Kidney (tissue), 14 donors: ENCODE measurements around the gene FAM200C. TPM values are rescaled to one million over a fixed set of nuclear protein-coding genes. Genes with fewer than 3 reads are reported as not detected.

ENCODE experiments used
- DNase-seq, 5 donors: peaks; one replicate each; pipeline ENCODE4 v3.0.0-alpha.2; 2013 to 2020
- FAIRE-seq: peaks from 2 replicates; lab custom pipeline; 2012; peaks lifted over from hg19 to GRCh38; lab: Jason Lieb, UNC
- H3K27ac ChIP-seq, 2 donors: one replicate each; pipeline ENCODE4 v1.7.0; 2013; ENCODE audit warnings: low read depth in 2 of 2, low read length in 2 of 2, inconsistent platforms in 1 of 2
- H3K27me3 ChIP-seq: one replicate; pipeline ENCODE4 v1.7.1; 2013; ENCODE audit warnings: low read length, inconsistent platforms; ENCODE audit not compliant: control insufficient read depth, insufficient read depth
- H3K36me3 ChIP-seq, 3 donors: one replicate each; pipeline versions ENCODE4 v1.7.0 to v1.7.1; 2013; ENCODE audit warnings: low read length in 3 of 3, control low read depth in 1 of 3, inconsistent platforms in 1 of 3; ENCODE audit not compliant: insufficient read depth in 3 of 3, control insufficient read depth in 2 of 3
- H3K4me1 ChIP-seq, 3 donors: one replicate each; pipeline versions ENCODE4 v1.7.0 to v1.7.1; 2013; ENCODE audit warnings: low read length in 3 of 3, inconsistent platforms in 1 of 3, low read depth in 1 of 3; ENCODE audit not compliant: control insufficient read depth in 2 of 3, insufficient read depth in 2 of 3
- H3K4me3 ChIP-seq, 3 donors: one replicate each; pipeline versions ENCODE4 v1.7.0 to v1.8.1; 2013; ENCODE audit warnings: low read length in 3 of 3, control low read depth in 1 of 3, inconsistent platforms in 1 of 3
- H3K9ac ChIP-seq, 3 donors: one replicate each; pipeline versions ENCODE4 v1.7.0 to v1.7.1; 2013; ENCODE audit warnings: low read length in 3 of 3, control low read depth in 1 of 3, inconsistent platforms in 1 of 3
- H3K9me3 ChIP-seq, 3 donors: one replicate each; pipeline versions ENCODE4 v1.7.0 to v1.7.1; 2013; ENCODE audit warnings: low read length in 3 of 3, control low read depth in 1 of 3, inconsistent platforms in 1 of 3; ENCODE audit not compliant: control insufficient read depth in 2 of 3, insufficient read depth in 1 of 3
- CTCF ChIP-seq: IDR thresholded peaks from 3 replicates; pipeline ENCODE4 v1.5.1; 2012; ENCODE audit warnings: mild to moderate bottlenecking, moderate library complexity, borderline replicate concordance; ENCODE audit not compliant: insufficient read depth; ENCODE audit errors: extremely low read depth
- intact Hi-C: fragments of 100-400 bp; cut with DNase I; formaldehyde crosslinking; loops from one replicate; pipeline ENCODE4 v1.11.1; 2022
- polyA plus RNA-seq: library from polyadenylated mRNA; stranded (reverse); fragments of 350-450 nt; fragmentation: Illumina TruSeq; extraction: RNeasy Lipid Tissue Mini Kit (QIAGEN cat#74804); gene quantifications from one replicate; pipeline ENCODE4 v1.2.3, GENCODE V29; 2014; ENCODE audit warnings: low read depth, low replicate concordance; ENCODE audit not compliant: insufficient read depth
- total RNA-seq: library from RNA; stranded (reverse); fragmentation: NEBNext Ultra II Directional; extraction: Animal tissue kit (Norgen Biotek cat#: 25700); gene quantifications from one replicate; pipeline ENCODE4 v1.2.1, GENCODE V29; 2021
- donor health status: control.
- donor health status: control.
- donor health status: control.
- donor health status: control.
- donor health status: control.
- donor health status: DM: yes; HTN: yes; CAD: no.
- donor health status: Normal renal cell carcinoma (clear cell type).

Gene FAM200C
- total and polyA plus RNA-seq, 2 donors from 2014 or later = 4.8 to 5.3 TPM

- H3K4me1 ChIP-seq = peaks cover 0 to 9% (median 2%) of the 10 kb centered on the region in 3 donors
- H3K36me3 ChIP-seq = peaks cover 0 to 9% (median 7%) of the 10 kb centered on the region in 3 donors
- no peaks in the 10 kb centered on the region for H3K27me3 ChIP-seq
- intact Hi-C loops = no loop called here
- FAIRE-seq (no peak), DNase-seq (peak in 1 of 5 donors; percentile 36)
- TF ChIP-seq CTCF = no peak
- H3K27ac ChIP-seq = no peak overlapping the region
- H3K9ac ChIP-seq = peak overlapping the region; percentile 10 to 97 (median 89)
- no peaks in the 10 kb centered on the region for H3K9me3 ChIP-seq
- H3K4me3 ChIP-seq = peak overlapping the region; percentile 4 to 97 (median 89)
Measured at GRCh38 chr5:160398806-160399205, 1.0 kb downstream of the FAM200C start.

- Histone ChIP-seq H3K27ac (no peak overlapping the region), H3K4me1 (peaks cover 0 to 9% (median 2%) of the 10 kb centered on the region in 3 donors), H3K27me3 (no peaks in the 10 kb centered on the region), H3K9ac (no peak overlapping the region), H3K9me3 (no peaks in the 10 kb centered on the region), H3K4me3 (no peak overlapping the region), H3K36me3 (peaks cover 0 to 3% (median 0%) of the 10 kb centered on the region in 3 donors)
- intact Hi-C loops = no loop called here
- TF ChIP-seq CTCF = no peak
- FAIRE-seq (no peak), DNase-seq (no peak)
Measured at GRCh38 chr5:160397492-160397891, 2.4 kb downstream of the FAM200C start.

GRCh38 chr5:160395111-160395510 lies 4.7 kb downstream of the FAM200C start:
- no peak overlapping the region for H3K27ac ChIP-seq
- intact Hi-C loops = no loop called here
- peaks cover 0 to 6% (median 2%) of the 10 kb centered on the region in 3 donors for H3K4me1 ChIP-seq
- no peaks in the 10 kb centered on the region for H3K36me3 ChIP-seq
- H3K27me3 ChIP-seq = no peaks in the 10 kb centered on the region
- DNase-seq (no peak), FAIRE-seq (no peak)
- H3K9me3 ChIP-seq = no peaks in the 10 kb centered on the region
- H3K4me3 ChIP-seq = no peak overlapping the region
- H3K9ac ChIP-seq = no peak overlapping the region
- TF ChIP-seq CTCF = no peak
